ENCODE data around the gene VCX2. TPM values are rescaled to one million over a fixed set of nuclear protein-coding genes. Genes with fewer than 3 reads are reported as not detected.
"Not testable (repeated sequence)": the region's sequence is repeated elsewhere in the genome, so short reads cannot be mapped to it uniquely, and the experiment has no call there.

VCX2 gene
- total and polyA plus RNA-seq, 7 experiments from 2014 or later: not detected

DNA sequence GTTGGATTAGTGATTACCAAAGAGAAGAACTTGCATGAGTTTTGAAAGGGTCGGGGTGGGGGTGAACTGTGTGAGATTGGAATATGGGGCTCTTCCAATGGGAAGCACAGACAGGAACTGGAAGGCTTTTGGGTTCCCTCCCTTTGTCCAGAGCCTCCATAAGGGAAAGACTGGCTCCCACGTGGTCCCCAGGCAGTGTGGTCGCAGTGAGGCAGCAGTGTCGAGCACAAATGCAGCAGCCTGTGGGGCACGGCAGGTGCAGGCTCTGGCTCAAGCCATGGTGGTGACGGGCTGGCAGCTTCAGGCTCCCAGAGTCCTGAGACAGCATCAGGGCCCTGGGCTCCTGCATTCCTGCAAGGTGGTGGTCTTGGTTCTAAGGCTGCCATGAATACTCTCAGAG, 45.5 kb downstream of the VCX2 start:
- Histone ChIP-seq H3K4me1 (ENCODE audit: control insufficient read depth in 2 of 2, insufficient read depth in 2 of 2, low read length in 2 of 2) (no peaks in the 10 kb centered on the region), H3K4me3 (ENCODE audit: low read length) (no peak overlapping the region), H3K9me3 (ENCODE audit: control insufficient read depth in 2 of 3, low read length in 3 of 3) (no peaks in the 10 kb centered on the region), H3K27me3 (ENCODE audit: control insufficient read depth in 2 of 2, insufficient read depth in 2 of 2, low read length in 2 of 2) (no peaks in the 10 kb centered on the region), H3K36me3 (ENCODE audit: control insufficient read depth in 2 of 3, insufficient read depth in 3 of 3, low read length in 3 of 3) (no peaks in the 10 kb centered on the region), H3K27ac (ENCODE audit: low read depth, low read length) (no peak overlapping the region)
- DNase-seq (no peak), ATAC-seq (no peak)
- H3K27ac Mint-ChIP-seq: no peak overlapping the region
- peaks cover 0 to 5% (median 0%) of the 10 kb centered on the region in 11 donors for H3K9me3 Mint-ChIP-seq
- intact Hi-C loops (cut with micrococcal nuclease): no loop called here
- no peak overlapping the region for H3K4me3 Mint-ChIP-seq
- ChIA-PET CTCF (no interaction called here), POLR2A (no interaction called here)
- no peaks in the 10 kb centered on the region for H3K27me3 Mint-ChIP-seq
- peaks cover 0 to 4% (median 0%) of the 10 kb centered on the region in 7 donors for H3K4me1 Mint-ChIP-seq
- peaks cover 0 to 10% (median 0%) of the 10 kb centered on the region in 5 donors for H3K36me3 Mint-ChIP-seq

- peaks cover 0 to 4% (median 0%) of the 10 kb centered on the region in 7 donors for H3K4me1 Mint-ChIP-seq
- ChIA-PET POLR2A (no interaction called here), CTCF (no interaction called here)
- H3K9me3 ChIP-seq (ENCODE audit: control insufficient read depth in 2 of 3, low read length in 3 of 3): no peaks in the 10 kb centered on the region
- DNase-seq: no peak
- no peaks in the 10 kb centered on the region for H3K27me3 Mint-ChIP-seq
- no peak overlapping the region for H3K4me3 Mint-ChIP-seq
- H3K9me3 Mint-ChIP-seq: peaks cover 0 to 8% (median 0%) of the 10 kb centered on the region in 11 donors
- H3K4me1 ChIP-seq (ENCODE audit: control insufficient read depth in 2 of 2, insufficient read depth in 2 of 2, low read length in 2 of 2): no peaks in the 10 kb centered on the region
- H3K36me3 ChIP-seq (ENCODE audit: control insufficient read depth in 2 of 3, insufficient read depth in 3 of 3, low read length in 3 of 3): no peaks in the 10 kb centered on the region
- no peak overlapping the region for H3K27ac ChIP-seq (ENCODE audit: low read depth, low read length)
- H3K27me3 ChIP-seq (ENCODE audit: control insufficient read depth in 2 of 2, insufficient read depth in 2 of 2, low read length in 2 of 2): no peaks in the 10 kb centered on the region
- ATAC-seq: no peak
- H3K4me3 ChIP-seq (ENCODE audit: low read length): no peak overlapping the region
- peaks cover 0 to 6% (median 0%) of the 10 kb centered on the region in 5 donors for H3K36me3 Mint-ChIP-seq
- intact Hi-C loops (cut with micrococcal nuclease): no loop called here
- H3K27ac Mint-ChIP-seq: peak overlapping the region in 1 of 9 donors; percentile 22
Measured at GRCh38 chrX:8122538-8122937, 48.5 kb downstream of the VCX2 start.

DNA sequence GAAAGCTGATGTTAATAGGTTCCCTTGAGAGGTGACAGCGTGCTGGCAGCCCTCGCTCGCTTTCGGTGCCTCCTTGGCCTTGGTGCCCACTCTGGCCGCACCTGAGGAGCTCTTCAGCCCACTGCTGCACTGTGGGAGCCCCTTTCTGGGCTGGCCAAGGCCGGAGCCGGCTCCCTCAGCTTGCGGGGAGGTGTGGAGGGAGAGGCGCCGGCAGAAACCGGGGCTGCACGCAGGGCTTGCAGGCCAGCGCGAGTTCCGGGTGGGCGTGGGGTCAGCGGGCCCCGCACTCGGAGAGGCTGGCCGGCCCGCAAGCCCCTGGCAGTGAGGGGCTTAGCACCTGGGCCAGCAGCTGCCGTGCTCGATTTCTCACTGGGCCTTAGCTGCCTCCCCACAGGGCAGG, 49.7 kb downstream of the VCX2 start:
- intact Hi-C loops (cut with micrococcal nuclease); H3K36me3 Mint-ChIP-seq; H3K4me3 Mint-ChIP-seq; H3K27me3 Mint-ChIP-seq; H3K9me3 ChIP-seq (ENCODE audit: control insufficient read depth in 2 of 3, low read length in 3 of 3); H3K4me1 ChIP-seq (ENCODE audit: control insufficient read depth in 2 of 2, insufficient read depth in 2 of 2, low read length in 2 of 2); H3K27me3 ChIP-seq (ENCODE audit: control insufficient read depth in 2 of 2, insufficient read depth in 2 of 2, low read length in 2 of 2); H3K36me3 ChIP-seq (ENCODE audit: control insufficient read depth in 2 of 3, insufficient read depth in 3 of 3, low read length in 3 of 3); H3K27ac Mint-ChIP-seq; H3K27ac ChIP-seq (ENCODE audit: low read depth, low read length); ATAC-seq; CTCF ChIA-PET; POLR2A ChIA-PET; H3K4me1 Mint-ChIP-seq; H3K4me3 ChIP-seq (ENCODE audit: low read length); DNase-seq: not testable (repeated sequence)
- peaks cover 0 to 11% (median 2%) of the 10 kb centered on the region in 11 donors for H3K9me3 Mint-ChIP-seq

Small RNA genes within 50 kb of the gene (microRNA-seq; reads per million reads assigned to microRNA genes)
- 58.1 reads per million, percentile 46 among the genes with 10 or more reads in this experiment for gene MIR651 (ENCODE audit: borderline microRNAs expressed)

Other genes with a start within 250 kb of the VCX2 start
- 1 to 10 TPM; 4.0 to 4.3 (median 4.2) TPM for gene PNPLA4, start 243.9 kb downstream of the VCX2 start, total RNA-seq
- gene PNPLA4, start 243.9 kb downstream of the VCX2 start, polyA plus RNA-seq: 10 to 100 TPM; 13.6 to 18.7 TPM